CD8-positive, alpha-beta memory T cell (primary cell): ENCODE results near the gene SORCS2. TPM values are rescaled to one million over a fixed set of nuclear protein-coding genes. Genes with fewer than 3 reads are reported as not detected.

Experiments used
- CTCF ChIA-PET: fragments of 350-600 bp; sonication (Branson Sonifier 250); formaldehyde crosslinking; loops from one replicate; lab custom pipeline; 2021; ENCODE audit warnings: antibody characterized with exemption; lab: Charles Lee
- POLR2A ChIA-PET: fragments of 350-600 bp; sonication (Branson Sonifier 250); formaldehyde crosslinking; loops from one replicate; lab custom pipeline; 2021; ENCODE audit warnings: antibody characterized with exemption; lab: Charles Lee
- DNase-seq, 5 donors: peaks; one replicate each; pipeline versions ENCODE4 v3.0.0 to v3.0.0-alpha.2; 2020 to 2022; ENCODE audit warnings: mixed read lengths in 1 of 5
- H3K27ac ChIP-seq: one replicate; pipeline ENCODE4 v1.7.0; 2013; ENCODE audit warnings: low read depth, mild to moderate bottlenecking, low read length, moderate library complexity
- H3K27me3 ChIP-seq: 2 replicates; pipeline ENCODE4 v1.7.0; 2013; ENCODE audit warnings: low read length, mild to moderate bottlenecking; ENCODE audit not compliant: insufficient read depth, poor library complexity, severe bottlenecking
- H3K36me3 ChIP-seq: 2 replicates; pipeline ENCODE4 v1.7.0; 2013; ENCODE audit warnings: mild to moderate bottlenecking, low read length, moderate library complexity; ENCODE audit not compliant: insufficient read depth
- H3K4me1 ChIP-seq: 2 replicates; pipeline ENCODE4 v1.7.0; 2013; ENCODE audit warnings: mild to moderate bottlenecking, low read length, moderate library complexity; ENCODE audit not compliant: insufficient read depth
- H3K4me3 ChIP-seq: 2 replicates; pipeline ENCODE4 v1.7.0; 2013; ENCODE audit warnings: mild to moderate bottlenecking, low read length
- H3K9me3 ChIP-seq: 2 replicates; pipeline ENCODE4 v1.7.0; 2013; ENCODE audit warnings: mild to moderate bottlenecking, low read length
- H3K27ac Mint-ChIP-seq, 8 donors: one replicate each; pipeline ENCODE4 v1.8.0; 2020 to 2021; ENCODE audit warnings: mixed read lengths in 8 of 8, mild to moderate bottlenecking in 6 of 8, inconsistent platforms in 3 of 8, moderate library complexity in 3 of 8
- H3K27me3 Mint-ChIP-seq, 2 donors: one replicate each; pipeline ENCODE4 v1.8.0; 2020 to 2021; ENCODE audit warnings: mixed read lengths in 2 of 2, mild to moderate bottlenecking in 1 of 2, moderate library complexity in 1 of 2
- H3K36me3 Mint-ChIP-seq, 3 donors: one replicate each; pipeline ENCODE4 v1.8.0; 2020 to 2021; ENCODE audit warnings: mixed read lengths in 3 of 3, inconsistent platforms in 1 of 3, mild to moderate bottlenecking in 1 of 3
- H3K4me1 Mint-ChIP-seq, 3 donors: one replicate each; pipeline ENCODE4 v1.8.0; 2020 to 2021; ENCODE audit warnings: mixed read lengths in 3 of 3, inconsistent platforms in 1 of 3, mild to moderate bottlenecking in 1 of 3
- H3K4me3 Mint-ChIP-seq, 7 donors: one replicate each; pipeline ENCODE4 v1.8.0; 2020 to 2021; ENCODE audit warnings: mixed read lengths in 7 of 7, mild to moderate bottlenecking in 6 of 7, moderate library complexity in 4 of 7, inconsistent platforms in 2 of 7
- H3K9me3 Mint-ChIP-seq, 5 donors: one replicate each; pipeline ENCODE4 v1.8.0; 2020 to 2022; ENCODE audit warnings: mixed read lengths in 5 of 5, mild to moderate bottlenecking in 3 of 5, moderate library complexity in 2 of 5, inconsistent platforms in 1 of 5
- polyA plus RNA-seq: library from polyadenylated mRNA; unstranded; fragments of 300-500 nt; fragmentation: Illumina TruSeq; gene quantifications from one replicate; pipeline ENCODE4 v1.2.3, GENCODE V29; 2021
- total RNA-seq, 2 experiments: library from RNA; stranded (reverse); gene quantifications; one replicate each; pipeline ENCODE4 v1.2.3, GENCODE V29; 2021

Gene SORCS2
- total and polyA plus RNA-seq, 3 experiments from 2014 or later = not detected

DNA sequence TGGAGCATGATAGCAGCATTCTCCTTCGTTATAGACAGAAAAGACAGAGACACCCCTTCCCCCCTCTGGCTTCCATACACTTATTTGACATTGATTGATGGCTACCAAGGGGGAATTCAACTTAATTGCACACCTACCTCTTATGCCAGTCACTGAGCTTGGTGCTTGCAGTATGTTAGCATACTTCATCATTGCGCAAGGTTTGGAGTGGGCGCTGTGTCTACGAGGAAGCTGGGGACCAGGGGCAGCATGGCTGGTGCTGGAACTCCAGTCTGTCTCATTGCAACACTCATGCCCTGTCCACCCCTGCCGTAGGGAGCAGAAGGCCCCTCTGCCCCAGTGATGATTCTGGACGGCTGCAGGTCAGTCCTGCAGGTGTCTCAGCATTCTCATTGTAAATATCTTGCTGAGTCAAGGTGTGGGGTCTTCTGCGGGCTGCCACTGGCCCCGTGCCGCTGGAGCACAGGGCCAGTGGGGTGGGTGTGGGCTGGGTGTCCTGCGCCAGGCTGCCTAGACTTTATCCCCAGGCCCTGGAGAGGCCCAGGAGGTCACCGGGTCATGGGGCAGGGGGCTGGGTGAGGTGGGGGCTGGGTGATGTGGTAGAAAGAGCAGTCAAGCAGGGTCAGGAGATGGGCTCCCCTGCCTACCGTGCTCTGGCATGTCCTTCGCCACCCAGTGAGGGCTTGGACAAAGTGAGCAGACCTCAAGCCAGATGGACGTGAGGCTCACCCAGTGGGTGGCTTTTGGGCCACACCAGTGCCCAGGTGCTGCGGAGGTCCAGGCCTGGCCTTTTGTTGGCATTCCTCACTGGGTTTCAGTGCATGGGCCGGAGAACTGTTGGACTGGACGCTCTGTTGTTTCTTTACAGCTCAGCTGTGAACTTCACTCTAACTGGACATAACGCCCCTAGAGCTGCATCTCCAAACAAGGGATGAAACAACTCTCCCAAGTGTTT is 156.9 kb downstream of the SORCS2 start:
- peaks cover 0 to 4% (median 2%) of the 10 kb centered on the region in 5 donors for H3K9me3 Mint-ChIP-seq
- CTCF ChIA-PET = no interaction called here
- Histone ChIP-seq H3K4me3 (no peak overlapping the region), H3K36me3 (no peaks in the 10 kb centered on the region), H3K4me1 (no peaks in the 10 kb centered on the region), H3K9me3 (no peaks in the 10 kb centered on the region), H3K27ac (no peak overlapping the region), H3K27me3 (no peaks in the 10 kb centered on the region)
- H3K4me1 Mint-ChIP-seq = no peaks in the 10 kb centered on the region
- no peak overlapping the region for H3K4me3 Mint-ChIP-seq
- H3K27ac Mint-ChIP-seq = no peak overlapping the region
- no peak for DNase-seq
- no peaks in the 10 kb centered on the region for H3K36me3 Mint-ChIP-seq
- peaks cover 4 to 8% of the 10 kb centered on the region in 2 donors for H3K27me3 Mint-ChIP-seq
- POLR2A ChIA-PET = no interaction called here

GRCh38 chr4:7350396-7350795 is 158.1 kb downstream of the SORCS2 start:
- Histone ChIP-seq H3K9me3 (no peaks in the 10 kb centered on the region), H3K4me3 (no peak overlapping the region), H3K4me1 (no peaks in the 10 kb centered on the region), H3K27ac (no peak overlapping the region), H3K36me3 (no peaks in the 10 kb centered on the region), H3K27me3 (no peaks in the 10 kb centered on the region)
- H3K27ac Mint-ChIP-seq = no peak overlapping the region
- H3K9me3 Mint-ChIP-seq = peaks cover 0 to 4% (median 2%) of the 10 kb centered on the region in 5 donors
- ChIA-PET CTCF (no interaction called here), POLR2A (no interaction called here)
- H3K36me3 Mint-ChIP-seq = no peaks in the 10 kb centered on the region
- no peak overlapping the region for H3K4me3 Mint-ChIP-seq
- no peak for DNase-seq
- peaks cover 4 to 8% of the 10 kb centered on the region in 2 donors for H3K27me3 Mint-ChIP-seq
- no peaks in the 10 kb centered on the region for H3K4me1 Mint-ChIP-seq

DNA sequence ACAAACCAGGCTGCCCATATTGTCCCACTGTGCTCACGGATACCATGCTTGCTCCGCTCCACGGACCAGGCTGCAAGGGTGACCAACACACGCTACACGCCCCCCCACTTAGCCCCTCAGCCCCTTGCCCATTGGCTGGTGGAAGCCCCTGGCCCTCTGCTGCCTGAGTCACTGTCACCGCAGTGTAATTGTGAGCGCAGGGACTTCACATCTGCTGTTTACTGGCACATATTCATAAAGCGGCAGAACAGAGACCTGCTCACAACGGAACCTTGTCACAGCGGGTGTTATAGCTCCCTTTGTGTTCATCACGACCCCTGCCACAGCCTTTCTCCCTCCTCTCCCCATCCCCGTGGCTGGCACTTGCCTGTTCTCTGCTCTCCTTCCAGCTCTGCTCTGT is 158.7 kb downstream of the SORCS2 start:
- no peaks in the 10 kb centered on the region for H3K36me3 ChIP-seq
- H3K27me3 Mint-ChIP-seq = peaks cover 4 to 8% of the 10 kb centered on the region in 2 donors
- no peak overlapping the region for H3K27ac ChIP-seq
- H3K4me3 ChIP-seq = no peak overlapping the region
- no peak overlapping the region for H3K27ac Mint-ChIP-seq
- DNase-seq = no peak
- no peaks in the 10 kb centered on the region for H3K36me3 Mint-ChIP-seq
- no peaks in the 10 kb centered on the region for H3K27me3 ChIP-seq
- no peaks in the 10 kb centered on the region for H3K4me1 Mint-ChIP-seq
- H3K4me1 ChIP-seq = no peaks in the 10 kb centered on the region
- ChIA-PET POLR2A (no interaction called here), CTCF (no interaction called here)
- no peak overlapping the region for H3K4me3 Mint-ChIP-seq
- peaks cover 0 to 3% (median 2%) of the 10 kb centered on the region in 5 donors for H3K9me3 Mint-ChIP-seq
- no peaks in the 10 kb centered on the region for H3K9me3 ChIP-seq

DNA sequence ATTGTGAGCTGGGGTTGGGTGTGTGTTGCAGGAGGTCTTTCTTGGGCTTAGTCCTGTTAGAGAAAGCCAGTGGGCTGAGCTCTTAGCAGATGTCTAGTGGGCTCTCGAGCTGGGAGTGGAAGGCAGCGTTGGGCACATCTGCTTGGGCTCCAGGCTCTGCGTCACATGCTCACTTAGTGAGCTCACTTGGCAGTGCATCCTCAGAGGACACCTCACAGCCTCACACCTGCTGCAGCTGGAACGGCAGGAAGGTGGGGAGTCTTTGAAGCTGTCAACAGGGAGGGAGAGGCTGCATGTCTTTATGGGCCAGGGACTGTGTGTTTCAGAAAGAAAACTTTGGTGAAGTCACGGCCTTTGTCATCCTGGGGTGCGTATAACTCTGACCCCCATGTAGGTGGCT is 160.1 kb downstream of the SORCS2 start:
- POLR2A ChIA-PET = no interaction called here
- Histone ChIP-seq H3K27me3 (no peaks in the 10 kb centered on the region), H3K9me3 (no peaks in the 10 kb centered on the region), H3K36me3 (no peaks in the 10 kb centered on the region), H3K27ac (no peak overlapping the region), H3K4me1 (no peaks in the 10 kb centered on the region), H3K4me3 (no peak overlapping the region)
- H3K27ac Mint-ChIP-seq = no peak overlapping the region
- CTCF ChIA-PET = no interaction called here
- H3K27me3 Mint-ChIP-seq = peaks cover 4 to 8% of the 10 kb centered on the region in 2 donors
- no peak for DNase-seq
- H3K9me3 Mint-ChIP-seq = peaks cover 0 to 2% (median 0%) of the 10 kb centered on the region in 5 donors
- no peak overlapping the region for H3K4me3 Mint-ChIP-seq
- H3K4me1 Mint-ChIP-seq = no peaks in the 10 kb centered on the region
- H3K36me3 Mint-ChIP-seq = no peaks in the 10 kb centered on the region

DNA sequence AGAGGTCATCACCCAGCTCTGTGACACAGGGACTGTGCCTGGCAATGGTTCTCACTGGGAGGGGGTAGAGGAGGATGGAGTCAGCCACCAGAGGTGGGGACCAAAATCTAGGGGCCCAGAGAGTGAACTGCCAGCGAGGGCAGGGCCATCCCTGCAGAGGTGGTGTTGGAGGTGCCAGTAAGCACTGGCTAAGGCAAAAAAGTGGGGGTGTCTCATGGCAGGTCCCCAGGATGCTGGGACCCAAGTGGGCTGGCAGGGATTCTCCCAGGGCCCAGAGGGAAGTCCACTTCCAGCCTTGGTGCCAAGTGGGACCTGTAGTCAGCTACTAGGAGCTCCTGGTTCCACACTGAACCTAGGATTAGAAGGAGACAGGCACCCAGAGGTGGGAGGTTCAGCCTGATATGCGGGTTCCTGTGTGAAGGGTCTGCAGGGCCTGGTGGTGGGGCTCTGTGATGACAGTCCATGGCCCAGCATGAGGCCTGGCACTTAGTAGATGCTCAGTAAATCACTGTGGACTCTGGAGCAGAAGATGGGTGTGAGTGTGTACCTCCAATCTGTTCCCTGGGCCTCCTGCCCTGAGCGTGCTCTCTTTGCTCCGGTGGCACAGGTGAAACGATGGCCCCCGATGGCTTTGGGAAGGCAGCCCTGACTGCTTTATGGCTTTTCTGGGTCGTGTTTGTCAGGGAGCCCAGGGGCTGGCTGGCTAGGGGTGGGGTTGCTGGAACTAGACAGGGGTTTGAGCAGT is 160.9 kb downstream of the SORCS2 start:
- H3K4me3 Mint-ChIP-seq = no peak overlapping the region
- H3K4me3 ChIP-seq = no peak overlapping the region
- peaks cover 4 to 8% of the 10 kb centered on the region in 2 donors for H3K27me3 Mint-ChIP-seq
- no peaks in the 10 kb centered on the region for H3K36me3 Mint-ChIP-seq
- H3K4me1 ChIP-seq = no peaks in the 10 kb centered on the region
- ChIA-PET POLR2A (no interaction called here), CTCF (no interaction called here)
- H3K27ac Mint-ChIP-seq = no peak overlapping the region
- H3K27ac ChIP-seq = no peak overlapping the region
- no peaks in the 10 kb centered on the region for H3K36me3 ChIP-seq
- no peak for DNase-seq
- H3K9me3 ChIP-seq = no peaks in the 10 kb centered on the region
- no peaks in the 10 kb centered on the region for H3K27me3 ChIP-seq
- H3K4me1 Mint-ChIP-seq = no peaks in the 10 kb centered on the region
- peaks cover 0 to 2% (median 0%) of the 10 kb centered on the region in 5 donors for H3K9me3 Mint-ChIP-seq

- H3K36me3 ChIP-seq = no peaks in the 10 kb centered on the region
- H3K9me3 ChIP-seq = no peaks in the 10 kb centered on the region
- CTCF ChIA-PET = no interaction called here
- H3K4me3 ChIP-seq = no peak overlapping the region
- peaks cover 4 to 8% of the 10 kb centered on the region in 2 donors for H3K27me3 Mint-ChIP-seq
- H3K36me3 Mint-ChIP-seq = no peaks in the 10 kb centered on the region
- no peaks in the 10 kb centered on the region for H3K4me1 Mint-ChIP-seq
- H3K27ac Mint-ChIP-seq = no peak overlapping the region
- H3K4me3 Mint-ChIP-seq = no peak overlapping the region
- H3K9me3 Mint-ChIP-seq = peaks cover 0 to 2% (median 0%) of the 10 kb centered on the region in 5 donors
- no peaks in the 10 kb centered on the region for H3K27me3 ChIP-seq
- no peaks in the 10 kb centered on the region for H3K4me1 ChIP-seq
- no peak overlapping the region for H3K27ac ChIP-seq
- POLR2A ChIA-PET = no interaction called here
- no peak for DNase-seq
Observed at GRCh38 chr4:7353846-7354610, 161.7 kb downstream of the SORCS2 start.

- Mint-ChIP-seq H3K27ac (no peak overlapping the region), H3K4me1 (no peaks in the 10 kb centered on the region), H3K27me3 (peaks cover 8 to 9% of the 10 kb centered on the region in 2 donors), H3K36me3 (no peaks in the 10 kb centered on the region), H3K4me3 (no peak overlapping the region), H3K9me3 (peaks cover 0 to 2% (median 0%) of the 10 kb centered on the region in 5 donors)
- no peaks in the 10 kb centered on the region for H3K4me1 ChIP-seq
- ChIA-PET CTCF (no interaction called here), POLR2A (no interaction called here)
- no peak overlapping the region for H3K4me3 ChIP-seq
- no peaks in the 10 kb centered on the region for H3K27me3 ChIP-seq
- H3K27ac ChIP-seq = no peak overlapping the region
- H3K36me3 ChIP-seq = no peaks in the 10 kb centered on the region
- no peaks in the 10 kb centered on the region for H3K9me3 ChIP-seq
- DNase-seq = no peak
Observed at GRCh38 chr4:7354927-7355326, 162.6 kb downstream of the SORCS2 start.
